Activated CD8-positive, alpha-beta T cell treated with anti-CD3 and anti-CD28 coated beads for 36 hours (primary cell): ENCODE measurements around the gene ZC3HAV1L. TPM values are rescaled to one million over a fixed set of nuclear protein-coding genes. Genes with fewer than 3 reads are reported as not detected.

ENCODE experiments used
- ATAC-seq: fragments of 200-7000 bp; cut with Tn5 transposase; one replicate; pipeline ENCODE4 v1.10.0; 2021; ENCODE audit warnings: mild to moderate bottlenecking, moderate library complexity
- CTCF ChIA-PET: fragments of 350-600 bp; sonication (Branson Sonifier 250); formaldehyde crosslinking; loops from one replicate; lab custom pipeline; 2021; ENCODE audit warnings: antibody characterized with exemption; lab: Charles Lee
- POLR2A ChIA-PET: fragments of 350-600 bp; sonication (Branson Sonifier 250); formaldehyde crosslinking; loops from one replicate; lab custom pipeline; 2021; ENCODE audit warnings: antibody characterized with exemption; lab: Charles Lee
- DNase-seq: peaks from one replicate; pipeline ENCODE4 v3.0.0-alpha.2; 2020
- H3K27ac Mint-ChIP-seq: one replicate; pipeline ENCODE4 v1.8.0; 2021; ENCODE audit warnings: mild to moderate bottlenecking, mixed read lengths
- H3K27me3 Mint-ChIP-seq: one replicate; pipeline ENCODE4 v1.8.0; 2021; ENCODE audit warnings: mixed read lengths
- H3K36me3 Mint-ChIP-seq: one replicate; pipeline ENCODE4 v1.8.0; 2021; ENCODE audit warnings: low read depth, mixed read lengths
- H3K4me1 Mint-ChIP-seq: one replicate; pipeline ENCODE4 v1.8.0; 2021; ENCODE audit warnings: low read depth, mixed read lengths
- H3K4me3 Mint-ChIP-seq: one replicate; pipeline ENCODE4 v1.8.0; 2021; ENCODE audit warnings: mild to moderate bottlenecking, moderate library complexity, mixed read lengths
- H3K9me3 Mint-ChIP-seq: one replicate; pipeline ENCODE4 v1.8.0; 2021; ENCODE audit warnings: mixed read lengths
- intact Hi-C: fragments of 100-400 bp; cut with micrococcal nuclease; formaldehyde crosslinking; loops from one replicate; pipeline ENCODE4 v1.10.0; 2022
- total RNA-seq, 2 experiments: library from RNA; stranded (reverse); gene quantifications; one replicate each; pipeline ENCODE4 v1.2.3, GENCODE V29; 2021
- TF ChIP-seq, protein P1 (sequence below): fragments of 200-600 bp; IDR thresholded peaks from one replicate; pipeline ENCODE4 v1.8.0; 2022; ENCODE audit warnings: antibody characterized with exemption, mild to moderate bottlenecking

ZC3HAV1L gene
- total RNA-seq, 2 experiments from 2014 or later: 19.9 TPM

- Mint-ChIP-seq H3K4me1 (peaks cover 23% of the 10 kb centered on the region), H3K9me3 (no peaks in the 10 kb centered on the region), H3K36me3 (peaks cover 25% of the 10 kb centered on the region), H3K27me3 (no peaks in the 10 kb centered on the region), H3K27ac (no peak overlapping the region), H3K4me3 (peak overlapping the region; percentile 73)
- ChIA-PET POLR2A (interaction anchor here (0.8 to 2.4 kb wide), 5 partner anchors 8 to 24 kb away, joined by 3 to 13 read pairs (median 3); no protein-coding TSS in a partner anchor), CTCF (interaction anchor here (0.8 to 3.2 kb wide), 8 partner anchors 8 to 301 kb away, joined by 3 to 17 read pairs (median 6); no protein-coding TSS in a partner anchor)
- intact Hi-C loops: no loop called here
- TF ChIP-seq, protein P1, sequence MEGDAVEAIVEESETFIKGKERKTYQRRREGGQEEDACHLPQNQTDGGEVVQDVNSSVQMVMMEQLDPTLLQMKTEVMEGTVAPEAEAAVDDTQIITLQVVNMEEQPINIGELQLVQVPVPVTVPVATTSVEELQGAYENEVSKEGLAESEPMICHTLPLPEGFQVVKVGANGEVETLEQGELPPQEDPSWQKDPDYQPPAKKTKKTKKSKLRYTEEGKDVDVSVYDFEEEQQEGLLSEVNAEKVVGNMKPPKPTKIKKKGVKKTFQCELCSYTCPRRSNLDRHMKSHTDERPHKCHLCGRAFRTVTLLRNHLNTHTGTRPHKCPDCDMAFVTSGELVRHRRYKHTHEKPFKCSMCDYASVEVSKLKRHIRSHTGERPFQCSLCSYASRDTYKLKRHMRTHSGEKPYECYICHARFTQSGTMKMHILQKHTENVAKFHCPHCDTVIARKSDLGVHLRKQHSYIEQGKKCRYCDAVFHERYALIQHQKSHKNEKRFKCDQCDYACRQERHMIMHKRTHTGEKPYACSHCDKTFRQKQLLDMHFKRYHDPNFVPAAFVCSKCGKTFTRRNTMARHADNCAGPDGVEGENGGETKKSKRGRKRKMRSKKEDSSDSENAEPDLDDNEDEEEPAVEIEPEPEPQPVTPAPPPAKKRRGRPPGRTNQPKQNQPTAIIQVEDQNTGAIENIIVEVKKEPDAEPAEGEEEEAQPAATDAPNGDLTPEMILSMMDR: no peak
- ATAC-seq: no peak
- DNase-seq: no peak
Measured at GRCh38 chr7:139036901-139037300, 1.1 kb upstream of the ZC3HAV1L start.

- TF ChIP-seq, protein P1: no peak
- H3K27me3 Mint-ChIP-seq: no peaks in the 10 kb centered on the region
- H3K9me3 Mint-ChIP-seq: no peaks in the 10 kb centered on the region
Measured at GRCh38 chr7:139034855-139035585, 822 bp downstream of the ZC3HAV1L start.

GRCh38 chr7:139034336-139034735 is 1.5 kb downstream of the ZC3HAV1L start:
- CTCF ChIA-PET: interaction anchor here (0.8 kb wide), 1 partner anchor 148 kb away, joined by 3 read pairs; no protein-coding TSS in a partner anchor
- H3K27me3 Mint-ChIP-seq: no peaks in the 10 kb centered on the region
- ATAC-seq: no peak
- intact Hi-C loops: no loop called here
- no peak overlapping the region for H3K27ac Mint-ChIP-seq
- H3K36me3 Mint-ChIP-seq: peaks cover 38% of the 10 kb centered on the region
- peak overlapping the region; percentile 82 for H3K4me3 Mint-ChIP-seq
- H3K4me1 Mint-ChIP-seq: peaks cover 19% of the 10 kb centered on the region
- no peak for DNase-seq
- H3K9me3 Mint-ChIP-seq: no peaks in the 10 kb centered on the region
- TF ChIP-seq, protein P1: no peak
- POLR2A ChIA-PET: interaction anchor here (1.0 to 2.2 kb wide), 7 partner anchors 9 to 148 kb away, joined by 3 to 10 read pairs (median 5); no protein-coding TSS in a partner anchor

More at GRCh38 chr7:139034855-139035585, 822 bp downstream of the ZC3HAV1L start:
- ChIA-PET CTCF (interaction anchor here (0.8 to 3.2 kb wide), 3 partner anchors 40 to 149 kb away, joined by 3 to 17 read pairs (median 7); no protein-coding TSS in a partner anchor), POLR2A (interaction anchor here (0.6 to 2.4 kb wide), 11 partner anchors 10 to 60 kb away, joined by 3 to 13 read pairs (median 5); no protein-coding TSS in a partner anchor)
- H3K27ac Mint-ChIP-seq: peak overlapping the region; percentile 88
- DNase-seq (peak; percentile 59), ATAC-seq (peak; percentile 48)
- H3K4me1 Mint-ChIP-seq: peaks cover 19% of the 10 kb centered on the region
- intact Hi-C loops: no loop called here
- H3K36me3 Mint-ChIP-seq: peaks cover 32% of the 10 kb centered on the region
- H3K4me3 Mint-ChIP-seq: peak overlapping the region; percentile 82

GRCh38 chr7:139033346-139034114 is 2.3 kb downstream of the ZC3HAV1L start:
- intact Hi-C loops: no loop called here
- Mint-ChIP-seq H3K9me3 (no peaks in the 10 kb centered on the region), H3K27ac (no peak overlapping the region), H3K4me3 (peak overlapping the region; percentile 82), H3K27me3 (no peaks in the 10 kb centered on the region), H3K36me3 (peaks cover 45% of the 10 kb centered on the region), H3K4me1 (peaks cover 19% of the 10 kb centered on the region)
- DNase-seq (no peak), ATAC-seq (no peak)
- TF ChIP-seq, protein P1: no peak
- CTCF ChIA-PET: interaction anchor here (0.7 to 2.4 kb wide), 3 partner anchors 16 to 970 kb away, joined by 3 to 9 read pairs (median 6); no protein-coding TSS in a partner anchor
- POLR2A ChIA-PET: interaction anchor here (0.8 to 2.2 kb wide), 5 partner anchors 10 to 147 kb away, joined by 3 to 9 read pairs (median 3); no protein-coding TSS in a partner anchor
